Sigmoid colon (tissue), 7 donors: ENCODE measurements around the gene NXN. TPM values are rescaled to one million over a fixed set of nuclear protein-coding genes. Genes with fewer than 3 reads are reported as not detected.
"Not testable (repeated sequence)": the region's sequence is repeated elsewhere in the genome, so short reads cannot be mapped to it uniquely, and the experiment has no call there.

Experiments
- DNase-seq: peaks from one replicate; pipeline ENCODE4 v3.0.0-alpha.2; 2019
- H3K27ac ChIP-seq, 4 donors: fragments of 200-600 bp; sonication (generic); one replicate each; pipeline ENCODE4 v1.5.1; 2016 to 2019; ENCODE audit warnings: mild to moderate bottlenecking in 1 of 4
- H3K27me3 ChIP-seq, 3 donors: fragments of 200-600 bp; sonication (generic); one replicate each; pipeline ENCODE4 v1.5.1; 2019; ENCODE audit warnings: mild to moderate bottlenecking in 1 of 3
- H3K36me3 ChIP-seq, 4 donors: fragments of 200-600 bp; sonication (generic); one replicate each; pipeline ENCODE4 v1.5.1; 2016 to 2019
- H3K4me1 ChIP-seq, 4 donors: fragments of 200-600 bp; sonication (generic); one replicate each; pipeline ENCODE4 v1.5.1; 2017 to 2019
- H3K4me3 ChIP-seq, 4 donors: fragments of 200-600 bp; sonication (generic); one replicate each; pipeline ENCODE4 v1.5.1; 2017 to 2019; ENCODE audit warnings: mild to moderate bottlenecking in 2 of 4, moderate library complexity in 1 of 4
- H3K9me3 ChIP-seq, 4 donors: fragments of 200-600 bp in 3 of 4; sonication (generic) in 3 of 4; one replicate each; pipeline versions ENCODE4 v1.5.1 to v1.6.1; 2013 to 2019
- CTCF ChIP-seq, 4 experiments: fragments of 450-650 bp in 3 of 4; fragments of 200-600 bp in 1 of 4; IDR thresholded peaks; one replicate each; pipeline ENCODE4 v1.5.1; 2016 to 2019; ENCODE audit warnings: antibody characterized with exemption in 4 of 4, mild to moderate bottlenecking in 3 of 4, moderate library complexity in 2 of 4
- EP300 ChIP-seq, 4 donors: sonication (generic); formaldehyde crosslinking; IDR thresholded peaks; one replicate each; pipeline ENCODE4 v1.6.1; 2017; ENCODE audit warnings: antibody characterized with exemption in 4 of 4
- POLR2A ChIP-seq, 2 donors: fragments of 450-650 bp; IDR thresholded peaks; one replicate each; pipeline ENCODE4 v1.6.1; 2016; ENCODE audit warnings: antibody characterized with exemption in 2 of 2, mild to moderate bottlenecking in 2 of 2, moderate library complexity in 2 of 2
- POLR2AphosphoS5 ChIP-seq, 4 donors: sonication (generic); formaldehyde crosslinking; IDR thresholded peaks; one replicate each; pipeline ENCODE4 v1.6.1; 2017; ENCODE audit warnings: antibody characterized with exemption in 4 of 4
- WGBS, 2 donors: extraction: QIAGEN DNeasy Blood & Tissue Kit; methylation state at CpG; one replicate each; pipeline ENCODE4 v1.1.7; 2013; 5-methylcytosine and 5-hydroxymethylcytosine counted together
- intact Hi-C: fragments of 100-400 bp; cut with DNase I; formaldehyde crosslinking; loops from one replicate; pipeline ENCODE4 v1.15.1; 2023
- polyA plus RNA-seq, 3 donors: library from polyadenylated mRNA; stranded (reverse); fragments of 200-250 nt; gene quantifications; one replicate each; pipeline ENCODE4 v1.2.3, GENCODE V29; 2013
- total RNA-seq, 4 donors: library from RNA; depleted of rRNA; stranded (reverse); fragments of >200 nt; gene quantifications; one replicate each; pipeline ENCODE4 v1.1.0, GENCODE V29; 2016
- donor health status: healthy with polysubstance abuse.
- donor health status: Bipolar disorder and iron deficiency.
- donor health status: healthy.

Gene NXN
- total and polyA plus RNA-seq, 7 donors = 1.4 to 75.9 (median 50.4) TPM

- H3K4me1 ChIP-seq = peaks cover 0 to 53% (median 49%) of the 10 kb centered on the region in 4 donors
- H3K9me3 ChIP-seq = no peaks in the 10 kb centered on the region
- no peaks in the 10 kb centered on the region for H3K27me3 ChIP-seq
- WGBS, 2 donors = 81 to 85% methylated on average over 6 of the region's 6 CpGs
- DNase-seq = no peak
- H3K27ac ChIP-seq = peak overlapping the region; percentile 88 to 93 (median 90)
- intact Hi-C loops = no loop called here
- H3K4me3 ChIP-seq = peak overlapping the region in 2 of 4 donors; percentile 69 to 74
- H3K36me3 ChIP-seq = no peaks in the 10 kb centered on the region
- TF ChIP-seq POLR2A (IDR thresholded peaks at IDR 0.05) (no peak), CTCF (IDR thresholded peaks at IDR 0.05) (no peak), POLR2AphosphoS5 (IDR thresholded peaks at IDR 0.05) (no peak), EP300 (IDR thresholded peaks at IDR 0.05) (no peak)
These were observed 3.3 kb downstream of the NXN start for GRCh38 chr17:976312-976711.

- Histone ChIP-seq H3K4me1 (peaks cover 0 to 58% (median 50%) of the 10 kb centered on the region in 4 donors), H3K27ac (peak overlapping the region in 3 of 4 donors; percentile 88 to 93 (median 92)), H3K36me3 (no peaks in the 10 kb centered on the region), H3K27me3 (no peaks in the 10 kb centered on the region), H3K4me3 (no peak overlapping the region), H3K9me3 (no peaks in the 10 kb centered on the region)
- DNase-seq = no peak
- intact Hi-C loops = no loop called here
- 64% methylated on average over 5 of the region's 5 CpGs for WGBS, 2 donors
- TF ChIP-seq CTCF (IDR thresholded peaks at IDR 0.05) (no peak), POLR2A (IDR thresholded peaks at IDR 0.05) (no peak), POLR2AphosphoS5 (IDR thresholded peaks at IDR 0.05) (no peak), EP300 (IDR thresholded peaks at IDR 0.05) (no peak)
These were observed 4.1 kb downstream of the NXN start for GRCh38 chr17:975371-975915.

GRCh38 chr17:974778-975177 lies 4.8 kb downstream of the NXN start:
- not testable (repeated sequence) for H3K36me3 ChIP-seq, DNase-seq, H3K9me3 ChIP-seq, H3K4me3 ChIP-seq, H3K27me3 ChIP-seq
- 62 to 87% methylated on average over 2 of the region's 2 CpGs for WGBS, 2 donors
- peaks cover 0 to 57% (median 47%) of the 10 kb centered on the region in 4 donors for H3K4me1 ChIP-seq
- intact Hi-C loops = loop anchor here (5.0 kb wide), 1 partner anchor 92 kb away; no protein-coding TSS in a partner anchor
- H3K27ac ChIP-seq = peak overlapping the region in 3 of 4 donors; percentile 88 to 93 (median 92)

- H3K9me3 ChIP-seq = no peaks in the 10 kb centered on the region
- intact Hi-C loops = loop anchor here (5.0 kb wide), 1 partner anchor 91 kb away; no protein-coding TSS in a partner anchor
- peak overlapping the region in 2 of 4 donors; percentile 92 to 93 for H3K27ac ChIP-seq
- H3K4me1 ChIP-seq = peaks cover 0 to 74% (median 61%) of the 10 kb centered on the region in 4 donors
- DNase-seq = no peak
- no peak for TF ChIP-seq EP300 (IDR thresholded peaks at IDR 0.05)
- TF ChIP-seq POLR2AphosphoS5 (IDR thresholded peaks at IDR 0.05) = peak in 2 of 4 donors; percentile 11 to 19
- WGBS, 2 donors = 39 to 70% methylated on average over 12 of the region's 12 CpGs
- no peaks in the 10 kb centered on the region for H3K27me3 ChIP-seq
- H3K36me3 ChIP-seq = no peaks in the 10 kb centered on the region
- no peak overlapping the region for H3K4me3 ChIP-seq
These were observed 6.5 kb downstream of the NXN start for GRCh38 chr17:973053-973452.

- H3K4me3 ChIP-seq, H3K36me3 ChIP-seq, H3K27me3 ChIP-seq, H3K9me3 ChIP-seq, DNase-seq: not testable (repeated sequence)
- H3K4me1 ChIP-seq = peaks cover 0 to 69% (median 59%) of the 10 kb centered on the region in 4 donors
- H3K27ac ChIP-seq = peak overlapping the region in 3 of 4 donors; percentile 81 to 93 (median 92)
- 86 to 91% methylated on average over 14 of the region's 14 CpGs for WGBS, 2 donors
- intact Hi-C loops = loop anchor here (5.0 kb wide), 1 partner anchor 90 kb away; no protein-coding TSS in a partner anchor
These were observed 7.7 kb downstream of the NXN start for GRCh38 chr17:971861-972260.

GRCh38 chr17:970364-970763 lies 9.2 kb downstream of the NXN start:
- Histone ChIP-seq H3K36me3 (no peaks in the 10 kb centered on the region), H3K4me3 (peak overlapping the region; percentile 4 to 45 (median 34)), H3K27ac (peak overlapping the region; percentile 63 to 93 (median 86)), H3K4me1 (peaks cover 0 to 70% (median 57%) of the 10 kb centered on the region in 4 donors), H3K9me3 (no peaks in the 10 kb centered on the region), H3K27me3 (no peaks in the 10 kb centered on the region)
- TF ChIP-seq POLR2AphosphoS5 (IDR thresholded peaks at IDR 0.05) = no peak
- TF ChIP-seq CTCF (IDR thresholded peaks at IDR 0.05) = no peak
- TF ChIP-seq EP300 (IDR thresholded peaks at IDR 0.05) = no peak
- DNase-seq = no peak
- WGBS, 2 donors = 59 to 67% methylated on average over 9 of the region's 9 CpGs
- intact Hi-C loops = loop anchor here (5.0 kb wide), 1 partner anchor 88 kb away; no protein-coding TSS in a partner anchor
